GM23338 (cell line): ENCODE results near the gene NKX3-2. TPM values are rescaled to one million over a fixed set of nuclear protein-coding genes. Genes with fewer than 3 reads are reported as not detected.
A peak's percentile ranks its signal among the peaks of the same experiment; 100 is the strongest.

ENCODE experiments used
- CREB1 ChIP-seq: fragments of 250-450 bp; sonication (Bioruptor Pico); IDR thresholded peaks from 2 replicates; pipeline ENCODE4 v1.5.0; 2020; ENCODE audit warnings: low read depth, mild to moderate bottlenecking, moderate library complexity
- EZH2 ChIP-seq: fragments of 200-600 bp; sonication (generic); IDR thresholded peaks from one replicate; pipeline ENCODE4 v1.8.0; 2017; ENCODE audit warnings: antibody characterized with exemption, mild to moderate bottlenecking, low read depth; ENCODE audit not compliant: unreplicated experiment
- JUNB ChIP-seq: IDR thresholded peaks from one replicate; pipeline ENCODE4 v1.6.1; 2016; ENCODE audit warnings: antibody characterized with exemption; ENCODE audit not compliant: unreplicated experiment
- POLR2AphosphoS5 ChIP-seq: IDR thresholded peaks from 2 replicates; pipeline ENCODE4 v1.6.1; 2016; ENCODE audit warnings: antibody characterized with exemption, low read depth
- REST ChIP-seq: IDR thresholded peaks from one replicate; pipeline ENCODE4 v1.6.1; 2018; ENCODE audit warnings: antibody characterized with exemption; ENCODE audit not compliant: unreplicated experiment
- STAT1 ChIP-seq: IDR thresholded peaks from one replicate; pipeline ENCODE4 v1.6.1; 2016; ENCODE audit warnings: antibody characterized with exemption; ENCODE audit not compliant: unreplicated experiment
- ZNF114 ChIP-seq: fragments of 250-450 bp; sonication (Bioruptor Pico); IDR thresholded peaks from 2 replicates; pipeline ENCODE4 v1.5.0; 2020; ENCODE audit warnings: mild to moderate bottlenecking, moderate library complexity
- ZNF331 ChIP-seq: fragments of 250-450 bp; sonication (Bioruptor Pico); IDR thresholded peaks from 2 replicates; pipeline ENCODE4 v1.5.0; 2020; ENCODE audit warnings: low read depth, mild to moderate bottlenecking, moderate library complexity
- ZNF462 ChIP-seq: fragments of 250-450 bp; sonication (Bioruptor Pico); IDR thresholded peaks from 2 replicates; pipeline ENCODE4 v1.5.0; 2020; ENCODE audit warnings: mild to moderate bottlenecking, moderate library complexity
- polyA plus RNA-seq: library from polyadenylated mRNA; unstranded; fragments of >200 nt; fragmentation: Nextera tagmentation; extraction: Ambion mirVana; gene quantifications from 2 replicates; pipeline ENCODE4 v1.2.1, GENCODE V29; 2016
- total RNA-seq: library from RNA; depleted of rRNA; stranded (reverse); fragments of >200 nt; shearing (Covaris generic); gene quantifications from 2 replicates; pipeline ENCODE4 v1.2.3, GENCODE V29; 2014
- TF ChIP-seq, protein P1 (sequence below): IDR thresholded peaks from 2 replicates; pipeline ENCODE4 v1.6.1; 2016; ENCODE audit warnings: antibody characterized with exemption

Gene NKX3-2
- total and polyA plus RNA-seq, 2 experiments from 2014 or later, result 0.14 TPM; not detected in 1

GRCh38 chr4:13537011-13537831, 7.1 kb downstream of the NKX3-2 start (continued):
- no peak for TF ChIP-seq ZNF462 (CRISPR knock-in tag)
- TF ChIP-seq REST, result no peak
- TF ChIP-seq, protein P1, sequence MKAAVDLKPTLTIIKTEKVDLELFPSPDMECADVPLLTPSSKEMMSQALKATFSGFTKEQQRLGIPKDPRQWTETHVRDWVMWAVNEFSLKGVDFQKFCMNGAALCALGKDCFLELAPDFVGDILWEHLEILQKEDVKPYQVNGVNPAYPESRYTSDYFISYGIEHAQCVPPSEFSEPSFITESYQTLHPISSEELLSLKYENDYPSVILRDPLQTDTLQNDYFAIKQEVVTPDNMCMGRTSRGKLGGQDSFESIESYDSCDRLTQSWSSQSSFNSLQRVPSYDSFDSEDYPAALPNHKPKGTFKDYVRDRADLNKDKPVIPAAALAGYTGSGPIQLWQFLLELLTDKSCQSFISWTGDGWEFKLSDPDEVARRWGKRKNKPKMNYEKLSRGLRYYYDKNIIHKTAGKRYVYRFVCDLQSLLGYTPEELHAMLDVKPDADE, result no peak
- TF ChIP-seq STAT1, result no peak
- no peak for TF ChIP-seq JUNB
- TF ChIP-seq ZNF114 (CRISPR knock-in tag), result no peak
- no peak for TF ChIP-seq CREB1
- TF ChIP-seq EZH2, result peak; percentile 97
- TF ChIP-seq ZNF331 (CRISPR knock-in tag), result no peak
- TF ChIP-seq POLR2AphosphoS5, result no peak
